Measurements from ENCODE around the gene TMEM151B. TPM values are rescaled to one million over a fixed set of nuclear protein-coding genes. Genes with fewer than 3 reads are reported as not detected.
A peak's percentile ranks its signal among the peaks of the same experiment; 100 is the strongest.

The TMEM151B gene
- total RNA-seq, 6 donors from 2014 or later: not detected

GRCh38 chr6:44267252-44267651, 3.0 kb upstream of the TMEM151B start:
- Histone ChIP-seq H3K9me3 (no peaks in the 10 kb centered on the region), H3K4me3 (no peak overlapping the region), H3K27me3 (peaks cover 0 to 23% (median 12%) of the 10 kb centered on the region in 4 donors), H3K4me1 (peaks cover 33 to 43% (median 38%) of the 10 kb centered on the region in 4 donors), H3K36me3 (no peaks in the 10 kb centered on the region), H3K27ac (no peak overlapping the region)
- WGBS, 2 donors: 71 to 80% methylated on average over 10 of the region's 10 CpGs
- DNase-seq: no peak
- ATAC-seq (ENCODE audit: low FRiP score in 2 of 2): no peak
- TF ChIP-seq CTCF (IDR thresholded peaks at IDR 0.05) (no peak), EP300 (IDR thresholded peaks at IDR 0.05) (no peak), POLR2A (IDR thresholded peaks at IDR 0.05) (no peak), POLR2AphosphoS5 (IDR thresholded peaks at IDR 0.05) (no peak)

- no peaks in the 10 kb centered on the region for H3K9me3 ChIP-seq
- peak in 1 of 2 donors; percentile 68 for DNase-seq
- H3K27ac ChIP-seq: no peak overlapping the region
These were observed 2.1 kb upstream of the TMEM151B start for GRCh38 chr6:44268095-44268628.

GRCh38 chr6:44269178-44269920, 901 bp upstream of the TMEM151B start:
- Histone ChIP-seq H3K36me3 (no peaks in the 10 kb centered on the region), H3K4me1 (peaks cover 12 to 22% (median 17%) of the 10 kb centered on the region in 4 donors), H3K27me3 (peaks cover 0 to 30% (median 17%) of the 10 kb centered on the region in 4 donors), H3K4me3 (no peak overlapping the region), H3K27ac (no peak overlapping the region), H3K9me3 (no peaks in the 10 kb centered on the region)
- DNase-seq: no peak
- no peak for TF ChIP-seq EP300 (IDR thresholded peaks at IDR 0.05)
- no peak for TF ChIP-seq POLR2A (IDR thresholded peaks at IDR 0.05)
- no peak for TF ChIP-seq POLR2AphosphoS5 (IDR thresholded peaks at IDR 0.05)
- TF ChIP-seq CTCF (IDR thresholded peaks at IDR 0.05): no peak
- no peak for ATAC-seq (ENCODE audit: low FRiP score in 2 of 2)
- WGBS, 2 donors: 81 to 85% methylated on average over 1 of the region's 1 CpG

More at GRCh38 chr6:44268095-44268628, 2.1 kb upstream of the TMEM151B start:
- TF ChIP-seq CTCF (IDR thresholded peaks at IDR 0.05) (peak; percentile 65 to 92 (median 82)), POLR2AphosphoS5 (IDR thresholded peaks at IDR 0.05) (no peak)
- Histone ChIP-seq H3K36me3 (no peaks in the 10 kb centered on the region), H3K4me1 (peaks cover 24 to 33% (median 29%) of the 10 kb centered on the region in 4 donors), H3K4me3 (no peak overlapping the region), H3K27me3 (peaks cover 0 to 30% (median 15%) of the 10 kb centered on the region in 4 donors)
- WGBS, 2 donors: 24 to 26% methylated on average over 5 of the region's 5 CpGs
- peak in 1 of 2 donors; percentile 30 for ATAC-seq (ENCODE audit: low FRiP score in 2 of 2)

GRCh38 chr6:44270526-44271405, 516 bp downstream of the TMEM151B start:
- whole genome bisulfite sequencing, 2 donors: 2 to 9% methylated on average over 9 to 16 of the region's 90 CpGs
- no peak for ATAC-seq (ENCODE audit: low FRiP score in 2 of 2)
- DNase-seq: peak in 1 of 2 donors; percentile 83
- no peaks in the 10 kb centered on the region for H3K9me3 ChIP-seq
- H3K4me1 ChIP-seq: peaks cover 8 to 17% (median 15%) of the 10 kb centered on the region in 4 donors
- H3K4me3 ChIP-seq: peak overlapping the region in 3 of 4 donors; percentile 35 to 47 (median 44)
- peaks cover 0 to 36% (median 21%) of the 10 kb centered on the region in 4 donors for H3K27me3 ChIP-seq
- no peak overlapping the region for H3K27ac ChIP-seq
- TF ChIP-seq POLR2AphosphoS5 (IDR thresholded peaks at IDR 0.05) (no peak), CTCF (IDR thresholded peaks at IDR 0.05) (no peak), EP300 (IDR thresholded peaks at IDR 0.05) (no peak), POLR2A (IDR thresholded peaks at IDR 0.05) (no peak)
- H3K36me3 ChIP-seq: no peaks in the 10 kb centered on the region

All from upper lobe of left lung (tissue), 6 donors.